Endothelial cell of umbilical vein (primary cell): Measurements from ENCODE around the gene SDSL. TPM values are rescaled to one million over a fixed set of nuclear protein-coding genes. Genes with fewer than 3 reads are reported as not detected.

Source experiments
- BruUV-seq: library from RNA; stranded (reverse); fragments of 400-500 nt; replicated peaks from 2 replicates; lab custom pipeline; 2021; lab: Mats Ljungman, UMichigan
- CTCF ChIA-PET: fragments of 300-600, 350-600 bp; sonication (Branson Sonifier 250); formaldehyde crosslinking; loops from one replicate; lab custom pipeline; 2021; ENCODE audit warnings: antibody characterized with exemption, inconsistent platforms; lab: Charles Lee
- POLR2A ChIA-PET: fragments of 300-600, 350-600 bp; sonication (Branson Sonifier 250); formaldehyde crosslinking; loops from one replicate; lab custom pipeline; 2021; ENCODE audit warnings: antibody characterized with exemption, inconsistent platforms; lab: Charles Lee
- DNase-seq: peaks from one replicate; pipeline ENCODE4 v3.0.0-alpha.2; 2011; ENCODE audit warnings: low read depth, low spot score
- FAIRE-seq: peaks from 2 replicates; lab custom pipeline; 2011; peaks lifted over from hg19 to GRCh38; lab: Jason Lieb, UNC
- H2AFZ ChIP-seq: 2 replicates; pipeline ENCODE4 v1.6.0; 2012; ENCODE audit warnings: low read depth, low read length, control low read depth, inconsistent platforms
- H3K27ac ChIP-seq: 2 replicates; pipeline ENCODE4 v1.5.1; 2011; ENCODE audit warnings: low read depth, mild to moderate bottlenecking, control low read depth, low read length, moderate library complexity; ENCODE audit not compliant: insufficient read depth
- H3K27me3 ChIP-seq, 2 experiments: 2 replicates each; pipeline versions ENCODE4 v1.6.0 to v1.6.1; 2011; ENCODE audit warnings: low read length in 2 of 2, mixed read lengths in 1 of 2; ENCODE audit not compliant: control insufficient read depth in 2 of 2, insufficient read depth in 2 of 2
- H3K36me3 ChIP-seq, 2 experiments: 2 replicates in 1 of 2; 3 replicates in 1 of 2; pipeline ENCODE4 v1.5.1; 2011; ENCODE audit warnings: low read length in 2 of 2, mild to moderate bottlenecking in 1 of 2, moderate library complexity in 1 of 2; ENCODE audit not compliant: control insufficient read depth in 2 of 2, insufficient read depth in 2 of 2; ENCODE audit errors: extremely low read depth in 1 of 2
- H3K4me1 ChIP-seq: 3 replicates; pipeline ENCODE4 v1.5.1; 2011; ENCODE audit warnings: mild to moderate bottlenecking, low read length; ENCODE audit not compliant: control insufficient read depth, insufficient read depth; ENCODE audit errors: extremely low read depth
- H3K4me2 ChIP-seq: 2 replicates; pipeline ENCODE4 v1.6.1; 2011; ENCODE audit warnings: low read length, control low read depth, mixed read lengths; ENCODE audit not compliant: insufficient read depth
- H3K4me3 ChIP-seq, 3 experiments: fragments of 200-600 bp in 1 of 3; sonication (generic), shearing (Covaris generic) in 1 of 3; replicated peaks in 1 of 3; 2 replicates each; pipeline ENCODE4 v1.5.1; 2011 to 2016; ENCODE audit warnings: control low read depth in 3 of 3, low read length in 3 of 3, mild to moderate bottlenecking in 2 of 3, inconsistent platforms in 1 of 3, low read depth in 1 of 3, moderate library complexity in 1 of 3; ENCODE audit not compliant: insufficient read depth in 1 of 3
- H3K79me2 ChIP-seq: 2 replicates; pipeline ENCODE4 v1.6.0; 2012; ENCODE audit warnings: low read length, inconsistent platforms; ENCODE audit not compliant: control insufficient read depth, insufficient read depth
- H3K9ac ChIP-seq: replicated peaks from 2 replicates; pipeline ENCODE3; 2011; ENCODE audit warnings: low read length, control low read depth; ENCODE audit not compliant: insufficient read depth; ENCODE audit errors: extremely low read depth
- H3K9me1 ChIP-seq: replicated peaks from 3 replicates; pipeline ENCODE4 v1.6.0; 2011; ENCODE audit warnings: mild to moderate bottlenecking, low read length; ENCODE audit not compliant: control insufficient read depth, insufficient read depth; ENCODE audit errors: extremely low read depth
- H3K9me3 ChIP-seq: replicated peaks from 2 replicates; pipeline ENCODE4 v1.5.1; 2012; ENCODE audit warnings: low read length, inconsistent platforms; ENCODE audit not compliant: control insufficient read depth, insufficient read depth
- H4K20me1 ChIP-seq: replicated peaks from 2 replicates; pipeline ENCODE3; 2011; ENCODE audit warnings: mild to moderate bottlenecking, low read length; ENCODE audit not compliant: control insufficient read depth, insufficient read depth; ENCODE audit errors: extremely low read depth
- CTCF ChIP-seq, 2 donors: IDR thresholded peaks; 1 replicate in 1 of 2; 2 replicates in 1 of 2; pipeline ENCODE4 v1.5.1; 2011; ENCODE audit warnings: low read length in 2 of 2, mild to moderate bottlenecking in 2 of 2, moderate library complexity in 2 of 2, control low read depth in 1 of 2, inconsistent platforms in 1 of 2, low read depth in 1 of 2; ENCODE audit not compliant: insufficient read depth in 1 of 2; ENCODE audit errors: extremely low read depth in 1 of 2
- EZH2 ChIP-seq: IDR thresholded peaks from 2 replicates; pipeline ENCODE4 v1.6.1; 2012; ENCODE audit warnings: borderline replicate concordance, low read depth, mild to moderate bottlenecking, moderate library complexity, low read length, inconsistent platforms; ENCODE audit not compliant: severe bottlenecking
- FOS ChIP-seq: IDR thresholded peaks from 2 replicates; pipeline ENCODE4 v1.6.1; 2011; ENCODE audit warnings: mild to moderate bottlenecking, low read length, moderate library complexity, borderline replicate concordance; ENCODE audit not compliant: insufficient read depth
- GATA2 ChIP-seq: IDR thresholded peaks from 2 replicates; pipeline ENCODE4 v1.7.0; 2011; ENCODE audit warnings: low read depth, mild to moderate bottlenecking, moderate library complexity, mixed read lengths, low read length; ENCODE audit not compliant: insufficient read length, insufficient read depth
- JUN ChIP-seq: IDR thresholded peaks from 2 replicates; pipeline ENCODE4 v1.6.1; 2011; ENCODE audit warnings: borderline replicate concordance, low read depth; ENCODE audit not compliant: insufficient read length, insufficient read depth
- MAX ChIP-seq: IDR thresholded peaks from 2 replicates; pipeline ENCODE4 v1.6.1; 2011; ENCODE audit not compliant: insufficient read depth, insufficient read length
- MYC ChIP-seq: IDR thresholded peaks from one replicate; pipeline ENCODE4 v1.6.1; 2011; ENCODE audit warnings: mild to moderate bottlenecking, low read depth, low read length
- POLR2A ChIP-seq: IDR thresholded peaks from 2 replicates; pipeline ENCODE4 v1.6.1; 2012; ENCODE audit warnings: low read depth, mild to moderate bottlenecking, control low read depth, low read length
- POLR2AphosphoS5 ChIP-seq: IDR thresholded peaks from 2 replicates; pipeline ENCODE4 v1.6.1; 2012; ENCODE audit warnings: low read depth, mild to moderate bottlenecking, control low read depth, low read length, moderate library complexity; ENCODE audit not compliant: insufficient read depth
- dilution Hi-C: fragments of 300-500 bp; cut with MboI; formaldehyde crosslinking; loops from one replicate; pipeline ENCODE4 v1.15.0; 2019; ENCODE audit warnings: low sequenced_read_pairs; ENCODE audit not compliant: extremely low pct_ligation_motif_present
- intact Hi-C: fragments of 100-400 bp; cut with micrococcal nuclease; formaldehyde crosslinking; loops from one replicate; pipeline ENCODE4 v1.10.0; 2022
- polyA plus RNA-seq, 4 experiments: library from polyadenylated mRNA; depleted of rRNA in 3 of 4; stranded (reverse) in 3 of 4; unstranded in 1 of 4; fragments of >200 nt; gene quantifications; 2 replicates each; pipeline versions ENCODE4 v1.2.1 to v1.2.3, GENCODE V29; 2011 to 2012; ENCODE audit warnings: missing spikeins in 1 of 4
- total RNA-seq: library from RNA; stranded (reverse); gene quantifications from 2 replicates; pipeline ENCODE4 v1.2.3, GENCODE V29; 2021

Gene SDSL
- total and polyA plus RNA-seq, 2 donors (not counting 3 experiments of a cell fraction or from before 2014, with no cell fraction given) = 5.7 to 16.9 TPM

- intact Hi-C loops = no loop called here
- Histone ChIP-seq H3K27me3 (peaks cover 0 to 4% of the 10 kb centered on the region in 2 experiments), H3K4me2 (no peak overlapping the region), H3K4me1 (no peaks in the 10 kb centered on the region), H3K4me3 (no peak overlapping the region), H4K20me1 (no peaks in the 10 kb centered on the region), H3K27ac (no peak overlapping the region), H3K36me3 (no peaks in the 10 kb centered on the region), H3K79me2 (no peaks in the 10 kb centered on the region), H3K9me1 (no peaks in the 10 kb centered on the region), H2AFZ (no peak overlapping the region), H3K9ac (no peak overlapping the region), H3K9me3 (no peaks in the 10 kb centered on the region)
- no TSS peak for BruUV-seq
- ChIA-PET CTCF (interaction anchor here (0.9 kb wide), 1 partner anchor 464 kb away, joined by 3 read pairs; no protein-coding TSS in a partner anchor), POLR2A (no interaction called here)
- TF ChIP-seq JUN = no peak
- TF ChIP-seq FOS = no peak
- no peak for TF ChIP-seq POLR2AphosphoS5
- no peak for TF ChIP-seq POLR2A
- no peak for TF ChIP-seq MAX
- TF ChIP-seq GATA2 = no peak
- TF ChIP-seq EZH2 = no peak
- TF ChIP-seq MYC = no peak
- no peak for TF ChIP-seq CTCF (IDR thresholded peaks at IDR 0.05; ENCODE audit: extremely low read depth in 1 of 2, insufficient read depth in 1 of 2, low read depth in 1 of 2, low read length in 2 of 2)
- FAIRE-seq (no peak), DNase-seq (no peak)
- dilution Hi-C loops = no loop called here
Observed at GRCh38 chr12:113448873-113449272, 26.7 kb downstream of the SDSL start.
